H9 (cell line): Measurements from ENCODE around the gene YBX3. TPM values are rescaled to one million over a fixed set of nuclear protein-coding genes. Genes with fewer than 3 reads are reported as not detected.

Source experiments
- DNase-seq: peaks from one replicate; pipeline ENCODE4 v3.0.0-alpha.2; 2017
- H2AFZ ChIP-seq: one replicate; pipeline ENCODE4 v1.6.1; 2013; ENCODE audit warnings: mild to moderate bottlenecking, low read length, control low read depth, moderate library complexity
- H2AK5ac ChIP-seq: 2 replicates; pipeline ENCODE4 v1.6.1; 2013; ENCODE audit warnings: low read length, control low read depth, mixed read lengths; ENCODE audit not compliant: insufficient read length
- H2BK120ac ChIP-seq: one replicate; pipeline ENCODE4 v1.6.1; 2013; ENCODE audit warnings: low read depth, mild to moderate bottlenecking, low read length, control low read depth, inconsistent platforms; ENCODE audit not compliant: poor library complexity, severe bottlenecking
- H2BK12ac ChIP-seq: 2 replicates; pipeline ENCODE4 v1.6.1; 2013; ENCODE audit warnings: low read length, control low read depth, mixed read lengths, low read depth; ENCODE audit not compliant: insufficient read length
- H2BK15ac ChIP-seq: 2 replicates; pipeline ENCODE4 v1.6.1; 2013; ENCODE audit warnings: low read depth, low read length, control low read depth
- H2BK20ac ChIP-seq: one replicate; pipeline ENCODE4 v1.6.1; 2013; ENCODE audit warnings: low read depth, mild to moderate bottlenecking, low read length, control low read depth, inconsistent platforms; ENCODE audit not compliant: poor library complexity, severe bottlenecking
- H2BK5ac ChIP-seq: 2 replicates; pipeline ENCODE4 v1.6.1; 2013; ENCODE audit warnings: low read length, control low read depth, mixed read lengths; ENCODE audit not compliant: insufficient read length
- H3K14ac ChIP-seq: 2 replicates; pipeline ENCODE4 v1.6.1; 2013; ENCODE audit warnings: low read length, control low read depth; ENCODE audit not compliant: insufficient read depth
- H3K18ac ChIP-seq: 2 replicates; pipeline ENCODE4 v1.6.1; 2013; ENCODE audit warnings: low read depth, mild to moderate bottlenecking, mixed read lengths, low read length, control low read depth; ENCODE audit not compliant: insufficient read length
- H3K23ac ChIP-seq: 2 replicates; pipeline ENCODE4 v1.6.1; 2013; ENCODE audit warnings: low read length, control low read depth, mixed read lengths, low read depth; ENCODE audit not compliant: insufficient read length
- H3K23me2 ChIP-seq: 2 replicates; pipeline ENCODE4 v1.6.1; 2013; ENCODE audit warnings: low read depth, mild to moderate bottlenecking, mixed read lengths, low read length, control low read depth; ENCODE audit not compliant: insufficient read length, poor library complexity, severe bottlenecking
- H3K27ac ChIP-seq: 2 replicates; pipeline ENCODE4 v1.5.1; 2013; ENCODE audit warnings: low read length, control low read depth, mixed read lengths, low read depth; ENCODE audit not compliant: insufficient read length
- H3K27me3 ChIP-seq: 2 replicates; pipeline ENCODE4 v1.6.1; 2013; ENCODE audit warnings: low read length, control low read depth, inconsistent platforms; ENCODE audit not compliant: insufficient read depth
- H3K4ac ChIP-seq: 2 replicates; pipeline ENCODE4 v1.6.1; 2013; ENCODE audit warnings: low read depth, mild to moderate bottlenecking, control low read depth, inconsistent platforms, low read length, moderate library complexity
- H3K4me1 ChIP-seq: 2 replicates; pipeline ENCODE4 v1.6.1; 2013; ENCODE audit warnings: low read length, control low read depth, inconsistent platforms; ENCODE audit not compliant: insufficient read depth
- H3K4me2 ChIP-seq: 2 replicates; pipeline ENCODE4 v1.6.1; 2013; ENCODE audit warnings: low read length, control low read depth, mixed read lengths; ENCODE audit not compliant: insufficient read length, insufficient read depth
- H3K56ac ChIP-seq: 2 replicates; pipeline ENCODE4 v1.6.1; 2013; ENCODE audit warnings: low read depth, mild to moderate bottlenecking, mixed read lengths, low read length, control low read depth; ENCODE audit not compliant: insufficient read length
- H3K79me1 ChIP-seq: 2 replicates; pipeline ENCODE4 v1.6.1; 2013; ENCODE audit warnings: low read depth, mild to moderate bottlenecking, moderate library complexity, low read length, control low read depth, inconsistent platforms; ENCODE audit not compliant: insufficient read depth, poor library complexity, severe bottlenecking
- H3K79me2 ChIP-seq: 2 replicates; pipeline ENCODE4 v1.6.1; 2013; ENCODE audit warnings: low read length, control low read depth, inconsistent platforms; ENCODE audit not compliant: insufficient read depth
- H3K9ac ChIP-seq: 2 replicates; pipeline ENCODE4 v1.6.1; 2013; ENCODE audit warnings: low read length, control low read depth, mixed read lengths; ENCODE audit not compliant: insufficient read length; ENCODE audit errors: extremely low read depth
- H3K9me3 ChIP-seq: one replicate; pipeline ENCODE4 v1.6.1; 2013; ENCODE audit warnings: low read depth, low read length, inconsistent platforms; ENCODE audit not compliant: control insufficient read depth
- H3T11ph ChIP-seq: one replicate; pipeline ENCODE4 v1.6.1; 2013; ENCODE audit warnings: mild to moderate bottlenecking, low read length, control low read depth, inconsistent platforms
- H4K20me1 ChIP-seq: one replicate; pipeline ENCODE4 v1.6.1; 2013; ENCODE audit not compliant: control insufficient read depth, insufficient read length, insufficient read depth
- H4K5ac ChIP-seq: 2 replicates; pipeline ENCODE4 v1.6.1; 2013; ENCODE audit warnings: low read depth, mild to moderate bottlenecking, mixed read lengths, low read length, control low read depth; ENCODE audit not compliant: insufficient read length
- H4K8ac ChIP-seq: replicated peaks from 2 replicates; pipeline ENCODE4 v1.6.1; 2013; ENCODE audit warnings: low read length, control low read depth, mixed read lengths, low read depth; ENCODE audit not compliant: insufficient read length
- H4K91ac ChIP-seq: 2 replicates; pipeline ENCODE4 v1.6.1; 2013; ENCODE audit warnings: low read depth, mild to moderate bottlenecking, moderate library complexity, mixed read lengths, low read length, control low read depth; ENCODE audit not compliant: insufficient read length
- H3K27ac Mint-ChIP-seq, 3 experiments: 2 replicates in 2 of 3; 3 replicates in 1 of 3; pipeline ENCODE4 v1.8.0; 2020 to 2021; ENCODE audit warnings: mixed read lengths in 3 of 3, mild to moderate bottlenecking in 1 of 3, moderate library complexity in 1 of 3
- H3K27me3 Mint-ChIP-seq: 2 replicates; pipeline ENCODE4 v1.8.0; 2021; ENCODE audit warnings: low read depth, mild to moderate bottlenecking, moderate library complexity, mixed read lengths
- H3K36me3 Mint-ChIP-seq, 3 experiments: 2 replicates in 2 of 3; 3 replicates in 1 of 3; pipeline ENCODE4 v1.8.0; 2020 to 2021; ENCODE audit warnings: low read depth in 3 of 3, mixed read lengths in 3 of 3; ENCODE audit not compliant: insufficient read depth in 1 of 3
- H3K4me1 Mint-ChIP-seq, 2 experiments: 2 replicates each; pipeline ENCODE4 v1.8.0; 2020; ENCODE audit warnings: mixed read lengths in 2 of 2
- H3K4me3 Mint-ChIP-seq, 2 experiments: 2 replicates in 1 of 2; 3 replicates in 1 of 2; pipeline ENCODE4 v1.8.0; 2020 to 2021; ENCODE audit warnings: mild to moderate bottlenecking in 2 of 2, mixed read lengths in 2 of 2, moderate library complexity in 1 of 2
- H3K9me3 Mint-ChIP-seq, 2 experiments: 2 replicates in 1 of 2; 3 replicates in 1 of 2; pipeline ENCODE4 v1.8.0; 2020; ENCODE audit warnings: mild to moderate bottlenecking in 2 of 2, mixed read lengths in 2 of 2, moderate library complexity in 1 of 2
- CTCF ChIP-seq: fragments of 200-600 bp; sonication (generic); conservative IDR thresholded peaks from 3 replicates; pipeline ENCODE4 v1.8.0; 2021; ENCODE audit warnings: antibody characterized with exemption, mild to moderate bottlenecking
- WGBS: extraction: QIAGEN DNeasy Blood & Tissue Kit; methylation state at CpG from one replicate; pipeline ENCODE4 v1.1.7; 2013; ENCODE audit warnings: missing lambda C conversion rate, low lambda C conversion rate, mixed read lengths; ENCODE audit not compliant: insufficient read length; ENCODE audit errors: extremely low coverage; 5-methylcytosine and 5-hydroxymethylcytosine counted together
- total RNA-seq: library from RNA; stranded (reverse); gene quantifications from 2 replicates; pipeline ENCODE4 v1.2.1, GENCODE V29; 2021

The YBX3 gene
- total RNA-seq, 1 experiment from 2014 or later: 343 TPM

DNA sequence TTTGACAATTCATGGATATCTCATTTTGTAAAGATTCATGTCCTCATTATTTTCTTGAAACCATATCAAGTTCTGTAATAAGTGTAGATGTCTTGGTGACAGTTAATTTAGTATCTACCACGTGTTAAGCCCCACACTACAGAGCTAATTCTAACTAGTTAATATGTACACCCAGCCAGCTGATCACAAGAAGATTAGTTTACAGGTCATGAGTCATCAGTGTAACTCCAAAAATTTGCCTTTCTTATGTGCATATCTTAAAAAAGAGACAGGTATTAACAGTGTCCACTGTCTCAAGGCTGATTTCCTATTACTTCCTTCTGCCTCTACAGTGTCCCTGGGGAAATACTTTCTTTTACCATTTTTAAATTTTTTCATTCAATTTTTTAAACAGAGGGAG, 13.3 kb upstream of the YBX3 start:
- no peak overlapping the region for H4K8ac ChIP-seq
- H3K79me1 ChIP-seq: no peaks in the 10 kb centered on the region
- no peaks in the 10 kb centered on the region for H3K23me2 ChIP-seq
- no peak overlapping the region for H3K4me3 Mint-ChIP-seq
- H2BK12ac ChIP-seq: no peak overlapping the region
- no peak for DNase-seq
- no CpG with 5 or more reads among the region's 1 CpG for WGBS
- no peak overlapping the region for H2AK5ac ChIP-seq
- H3K4ac ChIP-seq: no peak overlapping the region
- H3K27ac ChIP-seq: no peak overlapping the region
- H3K23ac ChIP-seq: no peak overlapping the region
- no peak overlapping the region for H2AFZ ChIP-seq
- no peak overlapping the region for H2BK5ac ChIP-seq
- no peak overlapping the region for H3K14ac ChIP-seq
- H3T11ph ChIP-seq: no peak overlapping the region
- no peaks in the 10 kb centered on the region for H3K4me1 Mint-ChIP-seq
- no peaks in the 10 kb centered on the region for H4K20me1 ChIP-seq
- H2BK20ac ChIP-seq: no peak overlapping the region
- H2BK15ac ChIP-seq: no peak overlapping the region
- H2BK120ac ChIP-seq: no peak overlapping the region
- H4K5ac ChIP-seq: no peak overlapping the region
- H3K4me2 ChIP-seq: no peak overlapping the region
- H3K18ac ChIP-seq: no peak overlapping the region
- no peaks in the 10 kb centered on the region for H3K79me2 ChIP-seq
- no peak for TF ChIP-seq CTCF
- H3K27me3 ChIP-seq: no peaks in the 10 kb centered on the region
- H4K91ac ChIP-seq: no peak overlapping the region
- H3K27ac Mint-ChIP-seq: no peak overlapping the region
- no peaks in the 10 kb centered on the region; the same call in 1 of the 2 replicates for H3K4me1 ChIP-seq
- H3K27me3 Mint-ChIP-seq: peaks cover 8% of the 10 kb centered on the region
- H3K9ac ChIP-seq: no peak overlapping the region
- no peaks in the 10 kb centered on the region for H3K36me3 Mint-ChIP-seq
- no peak overlapping the region for H3K56ac ChIP-seq
- no peaks in the 10 kb centered on the region for H3K9me3 ChIP-seq
- H3K9me3 Mint-ChIP-seq: no peaks in the 10 kb centered on the region
